Hematopoietic multipotent progenitor cell treated with erythropoietin and hydrocortisone succinate and interleukin-3 and kit ligand, for 17 days (in vitro differentiated cells): ENCODE data around the gene RAB3B.
"Not testable (repeated sequence)": the region's sequence is repeated elsewhere in the genome, so short reads cannot be mapped to it uniquely, and the experiment has no call there.

Source experiments
- DNase-seq: peaks from one replicate; pipeline ENCODE4 v3.0.0-alpha.2; 2015; ENCODE audit warnings: low spot score

The RAB3B gene

GRCh38 chr1:51989582-51990477 lies 670 bp downstream of the RAB3B start:
- no peak for DNase-seq

DNA sequence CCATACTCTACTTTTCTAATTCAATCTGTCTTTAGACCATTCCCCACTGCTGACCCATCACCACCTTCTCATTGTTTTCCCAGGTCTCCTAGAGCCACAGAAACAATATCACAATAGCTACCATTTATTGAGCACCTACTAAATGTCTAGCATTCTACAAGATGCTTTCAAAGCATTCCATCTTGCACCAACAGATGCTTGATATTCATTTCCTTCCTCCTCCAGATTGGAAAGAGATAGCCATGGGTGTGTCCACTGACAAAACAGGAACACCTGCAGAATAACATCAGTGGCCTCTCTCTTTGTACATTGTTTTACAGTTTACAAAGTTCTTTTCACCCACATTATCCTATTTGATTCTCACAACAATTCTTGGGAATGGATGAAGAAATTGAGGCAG lies 2.2 kb downstream of the RAB3B start:
- no peak for DNase-seq

DNA sequence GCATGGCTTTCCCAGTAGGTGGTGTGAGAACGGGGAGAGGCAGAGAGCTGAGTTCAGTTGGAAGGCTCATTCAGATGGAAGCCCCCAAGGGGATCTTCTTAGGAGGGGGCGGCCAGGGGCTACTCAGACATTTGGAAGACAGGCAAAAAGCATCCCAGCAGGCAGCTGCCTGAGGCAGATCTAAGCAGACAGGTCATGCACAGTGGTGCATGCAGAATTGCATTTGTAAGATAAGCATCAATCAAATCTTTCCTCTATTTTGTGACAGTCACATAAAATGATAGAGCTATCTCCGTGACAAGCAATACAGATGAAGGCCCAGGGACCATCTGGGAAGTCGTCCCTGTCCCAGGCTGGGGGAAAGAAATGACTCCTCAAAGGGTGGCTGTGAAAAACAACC lies 3.8 kb downstream of the RAB3B start:
- DNase-seq, result no peak

GRCh38 chr1:51982161-51982560 lies 8.3 kb downstream of the RAB3B start:
- no peak for DNase-seq

- no peak for DNase-seq
Observed at GRCh38 chr1:51981555-51981954, 8.9 kb downstream of the RAB3B start.

- DNase-seq, result no peak
Observed at GRCh38 chr1:51978099-51978498, 12.4 kb downstream of the RAB3B start.

DNA sequence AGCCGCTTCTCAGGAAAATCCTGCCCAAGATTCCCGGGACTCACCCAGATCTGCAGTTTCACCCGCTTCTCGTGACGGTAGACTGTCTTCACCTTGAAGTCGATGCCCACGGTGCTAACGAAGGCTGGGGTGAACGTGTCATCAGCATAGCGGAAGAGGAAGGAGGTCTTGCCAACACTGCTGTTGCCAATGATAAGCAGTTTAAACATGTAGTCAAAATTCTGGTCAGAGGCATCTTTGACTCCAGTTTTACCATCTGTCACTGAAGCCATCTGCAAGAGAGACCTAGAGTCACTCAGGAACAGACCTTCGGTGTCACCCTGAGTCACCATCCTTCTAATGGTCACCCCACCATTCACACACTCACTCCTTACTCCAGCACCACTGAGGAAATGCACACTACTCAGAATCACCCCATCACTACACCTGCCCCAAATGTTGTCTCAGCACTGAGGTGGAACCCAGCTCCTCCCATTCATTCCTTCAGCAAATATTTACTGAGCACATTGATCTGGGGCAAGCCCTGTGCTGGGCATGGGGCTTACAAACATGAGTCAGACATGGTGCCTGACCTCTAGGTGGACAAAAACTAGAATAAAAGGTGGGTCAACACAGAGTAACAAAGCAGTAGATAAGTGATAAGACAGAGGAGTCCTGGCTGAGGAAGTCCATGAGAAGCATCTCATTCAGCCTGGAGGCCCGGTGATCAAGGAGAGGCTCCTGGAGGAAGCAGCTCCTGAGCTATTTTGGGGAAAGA lies 13.5 kb downstream of the RAB3B start:
- DNase-seq, result no peak

GRCh38 chr1:51973587-51974474 lies 16.7 kb downstream of the RAB3B start:
- no peak for DNase-seq

GRCh38 chr1:51969038-51969705 lies 21.3 kb downstream of the RAB3B start:
- DNase-seq, result no peak

DNA sequence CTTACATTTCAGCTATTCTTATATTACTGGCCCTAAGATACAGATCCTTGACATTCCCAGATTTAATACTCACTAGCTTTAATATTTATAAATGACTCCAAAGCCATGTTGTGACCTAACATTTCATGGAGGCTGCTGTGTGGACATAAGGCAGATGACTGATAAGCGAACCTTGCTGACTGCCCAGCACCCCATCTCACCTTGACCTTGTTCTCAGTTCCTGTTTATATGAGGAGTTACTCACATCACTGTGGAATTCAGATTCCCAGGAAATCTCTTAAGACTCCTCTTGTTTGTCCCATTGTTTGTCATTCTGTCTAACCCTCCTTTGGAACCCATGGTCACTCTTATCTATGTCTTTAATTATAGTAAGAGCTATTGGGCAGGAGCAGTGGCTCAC lies 21.9 kb downstream of the RAB3B start:
- no peak for DNase-seq

DNA sequence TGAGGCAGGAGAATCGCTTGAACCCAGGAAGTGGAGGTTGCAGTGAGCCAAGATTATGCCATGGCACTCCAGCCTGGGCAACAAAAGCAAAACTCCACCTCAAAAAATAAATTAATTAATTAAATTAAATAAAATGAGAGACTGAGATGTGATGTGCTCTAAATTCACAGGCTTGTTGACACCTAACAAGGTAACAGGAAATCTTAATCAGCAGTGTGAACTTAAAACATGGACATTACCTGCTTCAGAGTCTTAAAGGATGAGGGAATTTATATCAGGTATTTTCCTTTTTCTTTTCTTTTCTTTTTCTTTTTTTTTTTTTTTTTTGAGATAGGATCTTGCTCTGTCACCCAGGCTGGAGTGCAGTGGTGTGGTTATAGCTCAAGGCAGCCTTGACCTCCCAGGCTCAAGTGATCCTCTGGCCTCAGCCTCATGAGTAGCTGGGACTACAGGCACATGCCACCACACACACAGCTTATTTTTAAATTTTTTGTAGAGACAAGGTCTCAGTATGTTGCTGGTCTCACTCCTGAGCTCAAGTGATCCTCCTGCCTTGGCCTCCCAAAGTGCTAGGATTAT lies 23.2 kb downstream of the RAB3B start:
- not testable (repeated sequence) for DNase-seq

GRCh38 chr1:51966559-51966958 lies 23.9 kb downstream of the RAB3B start:
- DNase-seq, result no peak

DNA sequence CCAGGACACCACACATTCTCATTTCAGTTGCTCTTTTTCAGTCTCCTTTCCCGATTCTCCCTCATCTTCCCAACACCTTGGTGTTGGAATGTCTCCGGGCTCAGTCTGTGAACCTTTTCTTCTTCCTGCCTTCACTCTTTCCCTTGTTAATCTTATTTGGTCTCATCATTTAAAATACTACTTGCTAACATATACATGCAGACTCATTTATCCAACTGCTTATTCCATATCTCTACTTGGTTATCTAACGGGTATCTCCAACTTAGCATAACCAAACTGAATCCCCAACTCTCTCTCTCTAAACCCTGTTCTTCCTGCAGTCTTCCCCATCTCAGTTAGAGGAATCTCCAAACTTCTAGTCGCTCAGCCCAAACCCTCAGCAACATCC lies 26.2 kb downstream of the RAB3B start:
- DNase-seq, result no peak

DNA sequence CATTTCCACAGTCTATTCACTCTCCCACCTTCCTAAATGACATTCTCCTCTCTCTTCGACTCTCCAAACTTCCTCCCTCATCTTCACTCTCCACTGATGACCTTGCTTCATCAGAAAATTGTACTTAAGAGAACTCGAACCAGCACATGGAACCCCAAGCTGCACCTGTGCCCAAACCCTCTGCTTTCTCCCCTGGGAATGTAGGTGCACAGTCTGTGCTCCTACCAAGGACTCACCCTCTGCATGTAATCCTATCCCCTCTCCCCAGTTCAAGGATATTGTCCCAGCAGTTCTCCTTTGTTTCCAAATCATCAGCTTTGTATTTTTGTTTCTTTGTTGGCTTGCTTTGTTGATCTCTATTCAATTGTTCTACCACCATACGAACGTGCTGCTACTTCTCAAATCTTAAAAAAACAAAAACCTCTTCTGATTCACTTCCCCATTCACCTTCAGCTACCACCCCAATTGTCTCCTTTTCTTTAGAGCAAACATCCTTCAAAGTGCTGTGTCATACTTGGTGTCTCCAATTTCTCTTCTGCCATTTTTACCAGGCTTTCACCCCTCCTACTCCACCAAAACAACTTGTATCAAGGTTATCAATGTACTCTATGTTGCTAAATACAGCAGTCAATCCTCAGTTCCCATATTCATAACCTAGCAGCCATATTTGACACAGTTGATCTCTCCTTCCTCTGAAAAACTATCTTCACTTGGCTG lies 26.8 kb downstream of the RAB3B start:
- DNase-seq, result no peak

DNA sequence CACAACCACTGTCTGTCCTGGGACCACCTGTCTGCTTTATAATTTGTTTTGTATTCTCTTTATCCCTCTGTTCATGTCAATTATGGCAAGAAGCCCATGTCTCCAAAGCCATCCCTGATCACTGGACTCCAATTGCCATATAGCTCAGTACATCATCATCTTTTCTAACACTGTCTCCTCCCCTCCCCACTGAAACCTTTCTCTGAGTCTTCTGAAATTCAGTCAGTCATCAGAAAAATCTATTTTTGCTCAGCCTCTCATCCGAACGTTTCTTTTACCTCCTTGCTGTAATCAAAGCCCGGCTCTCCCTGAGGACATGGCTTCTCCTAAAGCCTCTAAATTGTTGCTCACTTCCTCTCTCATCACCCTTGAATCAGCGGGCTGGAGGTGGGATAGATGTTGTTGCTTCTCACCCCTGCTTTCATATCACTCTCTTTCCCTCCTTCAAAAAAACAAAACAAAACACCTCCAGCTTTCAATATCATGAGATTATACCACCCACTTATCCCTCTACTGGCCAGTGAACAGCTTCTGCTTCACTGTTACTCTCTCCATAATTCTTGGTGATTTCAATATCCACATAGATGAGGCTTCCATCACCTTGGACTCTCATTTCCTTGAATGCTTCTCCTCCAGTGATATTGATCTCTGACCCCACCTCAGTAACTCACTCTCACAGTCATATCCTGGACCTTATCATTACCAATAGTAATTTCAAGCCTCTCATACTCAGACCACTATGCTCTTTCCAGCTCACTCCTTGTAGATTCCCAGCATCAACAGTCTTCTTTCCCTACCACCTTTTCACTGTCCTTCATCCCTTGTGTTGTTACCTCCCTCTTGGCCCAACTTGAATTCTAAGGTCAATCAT lies 27.8 kb downstream of the RAB3B start:
- no peak for DNase-seq

DNA sequence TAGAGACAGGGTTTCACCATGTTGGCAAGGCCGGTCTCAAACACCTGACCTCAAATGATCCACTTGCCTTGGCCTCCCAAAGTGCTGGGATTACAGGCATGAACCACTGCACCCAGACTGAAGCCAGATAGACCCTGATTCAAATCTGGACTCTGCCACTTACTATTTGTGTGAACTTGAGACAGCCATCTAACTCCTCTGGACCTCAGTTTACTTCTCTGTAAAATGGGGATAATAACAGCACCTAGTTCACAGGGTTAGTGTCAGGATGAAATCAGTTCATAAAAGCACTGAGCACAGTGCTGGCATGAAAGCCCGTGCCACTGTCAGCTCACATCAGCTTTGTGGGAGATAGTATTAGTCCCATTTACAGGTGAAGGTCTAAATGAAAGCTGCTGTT lies 28.5 kb downstream of the RAB3B start:
- no peak for DNase-seq

DNA sequence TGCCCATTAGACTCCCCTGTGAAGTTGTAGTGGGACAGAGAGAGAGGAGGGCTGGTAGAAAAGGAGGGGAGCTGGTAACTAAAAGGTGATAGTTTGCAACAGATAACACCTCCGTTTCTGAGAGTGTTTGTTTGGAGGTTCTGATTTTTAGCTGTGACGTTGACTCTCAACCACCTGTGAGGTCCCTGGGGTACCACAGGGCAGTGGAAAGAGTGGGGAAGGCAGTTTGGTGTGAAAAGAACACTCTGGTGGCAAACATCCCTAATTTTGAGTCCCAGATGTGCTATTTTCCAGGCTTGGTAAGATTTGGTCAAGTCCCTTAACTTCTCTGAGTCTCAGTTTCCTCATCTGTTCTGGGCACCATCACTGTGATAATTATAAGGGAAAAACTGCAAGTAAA lies 29.3 kb downstream of the RAB3B start:
- DNase-seq, result no peak

GRCh38 chr1:51960262-51960661 lies 30.2 kb downstream of the RAB3B start:
- DNase-seq, result no peak

GRCh38 chr1:51958824-51959223 lies 31.7 kb downstream of the RAB3B start:
- DNase-seq, result no peak

GRCh38 chr1:51957618-51958017 lies 32.9 kb downstream of the RAB3B start:
- no peak for DNase-seq
